Endothelial cell (in vitro differentiated cells): ENCODE measurements around the gene LSM12. TPM values are rescaled to one million over a fixed set of nuclear protein-coding genes. Genes with fewer than 3 reads are reported as not detected.

Experiments
- DNase-seq: peaks from one replicate; pipeline ENCODE4 v3.0.0; 2021; ENCODE audit warnings: low spot score
- H3K27ac Mint-ChIP-seq: one replicate; pipeline ENCODE4 v1.8.0; 2021; ENCODE audit warnings: mixed read lengths, inconsistent platforms; ENCODE audit not compliant: unreplicated experiment
- H3K27me3 Mint-ChIP-seq: one replicate; pipeline ENCODE4 v1.8.0; 2021; ENCODE audit warnings: mild to moderate bottlenecking, moderate library complexity, mixed read lengths, inconsistent platforms; ENCODE audit not compliant: unreplicated experiment
- H3K36me3 Mint-ChIP-seq: one replicate; pipeline ENCODE4 v1.8.0; 2021; ENCODE audit warnings: mild to moderate bottlenecking, low read depth, mixed read lengths, inconsistent platforms; ENCODE audit not compliant: unreplicated experiment
- H3K4me1 Mint-ChIP-seq: one replicate; pipeline ENCODE4 v1.8.0; 2021; ENCODE audit warnings: mild to moderate bottlenecking, mixed read lengths, inconsistent platforms; ENCODE audit not compliant: unreplicated experiment
- H3K4me3 Mint-ChIP-seq: one replicate; pipeline ENCODE4 v1.8.0; 2021; ENCODE audit warnings: mild to moderate bottlenecking, mixed read lengths, inconsistent platforms; ENCODE audit not compliant: unreplicated experiment
- H3K9me3 Mint-ChIP-seq: one replicate; pipeline ENCODE4 v1.8.0; 2021; ENCODE audit warnings: mixed read lengths, inconsistent platforms; ENCODE audit not compliant: unreplicated experiment
- total RNA-seq: library from RNA; stranded (reverse); fragmentation: NEBNext Ultra II Directional; extraction: Animal tissue kit (Norgen Biotek cat#: 25700); gene quantifications from one replicate; pipeline ENCODE4 v1.2.1, GENCODE V29; 2021; ENCODE audit not compliant: unreplicated experiment
- TF ChIP-seq, protein P1 (sequence below): fragments of 200-600 bp; sonication (generic); IDR thresholded peaks from one replicate; pipeline ENCODE4 v1.5.0; 2021; ENCODE audit warnings: antibody characterized with exemption; ENCODE audit not compliant: unreplicated experiment

Gene LSM12
- total RNA-seq, 1 donor from 2014 or later = 63.0 TPM

DNA sequence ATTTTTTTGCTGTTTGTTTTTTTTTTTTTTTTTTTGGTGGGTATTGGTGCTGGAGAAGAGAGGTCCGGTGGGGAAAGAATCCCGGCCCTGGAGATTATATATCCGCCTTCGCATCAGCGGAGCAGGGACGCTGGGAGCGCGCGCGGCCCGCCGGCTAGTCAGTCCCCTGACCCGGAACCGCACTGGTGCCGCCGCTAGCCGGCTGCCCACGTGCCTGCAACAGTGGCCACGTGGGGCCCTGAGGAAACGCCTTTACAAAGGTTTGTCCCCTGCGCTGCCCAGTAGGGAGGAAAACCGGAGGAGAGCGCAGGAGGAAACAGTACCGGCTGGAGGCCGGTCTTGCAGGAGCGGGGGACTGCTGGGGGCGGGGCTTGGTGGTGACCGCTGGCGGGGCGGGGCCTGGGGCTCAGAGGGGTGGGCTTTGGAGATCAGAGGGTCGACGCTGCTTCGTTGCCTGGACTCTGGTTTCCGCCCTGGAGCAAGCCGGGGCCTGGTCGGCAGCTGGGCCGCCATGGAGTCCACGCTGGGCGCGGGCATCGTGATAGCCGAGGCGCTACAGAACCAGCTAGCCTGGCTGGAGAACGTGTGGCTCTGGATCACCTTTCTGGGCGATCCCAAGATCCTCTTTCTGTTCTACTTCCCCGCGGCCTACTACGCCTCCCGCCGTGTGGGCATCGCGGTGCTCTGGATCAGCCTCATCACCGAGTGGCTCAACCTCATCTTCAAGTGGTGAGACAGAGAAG lies 4.2 kb upstream of the LSM12 start, which contains the start of gene G6PC3:
G6PC3 (plus strand) TSS at position 281 of the 743 bp plus-strand sequence; CDS start at position 512, 231 bp downstream.
- Mint-ChIP-seq H3K27ac (peak within 1 kb of the TSS; percentile 87), H3K4me1 (peaks cover 29% of the 10 kb centered on the region), H3K4me3 (peak within 1 kb of the TSS; percentile 97), H3K9me3 (no peaks in the 10 kb centered on the region), H3K36me3 (peaks cover 4% of the 10 kb centered on the region), H3K27me3 (peaks cover 18% of the 10 kb centered on the region)
- peak; percentile 95 for DNase-seq
- TF ChIP-seq, protein P1, sequence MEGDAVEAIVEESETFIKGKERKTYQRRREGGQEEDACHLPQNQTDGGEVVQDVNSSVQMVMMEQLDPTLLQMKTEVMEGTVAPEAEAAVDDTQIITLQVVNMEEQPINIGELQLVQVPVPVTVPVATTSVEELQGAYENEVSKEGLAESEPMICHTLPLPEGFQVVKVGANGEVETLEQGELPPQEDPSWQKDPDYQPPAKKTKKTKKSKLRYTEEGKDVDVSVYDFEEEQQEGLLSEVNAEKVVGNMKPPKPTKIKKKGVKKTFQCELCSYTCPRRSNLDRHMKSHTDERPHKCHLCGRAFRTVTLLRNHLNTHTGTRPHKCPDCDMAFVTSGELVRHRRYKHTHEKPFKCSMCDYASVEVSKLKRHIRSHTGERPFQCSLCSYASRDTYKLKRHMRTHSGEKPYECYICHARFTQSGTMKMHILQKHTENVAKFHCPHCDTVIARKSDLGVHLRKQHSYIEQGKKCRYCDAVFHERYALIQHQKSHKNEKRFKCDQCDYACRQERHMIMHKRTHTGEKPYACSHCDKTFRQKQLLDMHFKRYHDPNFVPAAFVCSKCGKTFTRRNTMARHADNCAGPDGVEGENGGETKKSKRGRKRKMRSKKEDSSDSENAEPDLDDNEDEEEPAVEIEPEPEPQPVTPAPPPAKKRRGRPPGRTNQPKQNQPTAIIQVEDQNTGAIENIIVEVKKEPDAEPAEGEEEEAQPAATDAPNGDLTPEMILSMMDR = no peak

DNA sequence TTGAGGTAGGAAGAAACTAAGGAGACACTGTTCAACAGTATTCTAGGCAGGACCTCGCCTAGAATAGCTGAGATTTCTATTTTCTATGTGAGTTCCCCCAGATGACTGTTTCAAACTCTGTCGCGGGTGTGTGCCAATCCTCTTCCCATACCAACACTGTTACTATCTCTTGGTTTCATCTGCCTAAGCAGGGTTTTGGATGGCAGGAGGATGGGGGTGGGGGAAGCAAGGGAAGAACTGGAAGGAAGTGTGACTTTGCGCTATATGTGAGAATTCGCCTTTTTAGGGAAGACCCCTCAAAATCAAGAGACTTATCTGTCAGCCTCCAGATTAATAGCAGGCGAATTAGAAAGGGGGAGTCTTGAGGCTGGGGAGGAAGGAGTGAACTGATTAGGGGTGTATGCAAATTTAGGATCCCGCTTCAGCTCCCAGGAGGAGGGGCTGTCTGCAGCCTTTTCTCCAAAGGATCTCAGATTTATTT lies 3.5 kb upstream of the LSM12 start:
- DNase-seq = no peak
- Mint-ChIP-seq H3K9me3 (no peaks in the 10 kb centered on the region), H3K36me3 (no peaks in the 10 kb centered on the region), H3K27ac (peak overlapping the region; percentile 87), H3K4me3 (peak overlapping the region; percentile 97), H3K27me3 (peaks cover 20% of the 10 kb centered on the region), H3K4me1 (peaks cover 33% of the 10 kb centered on the region)
- TF ChIP-seq, protein P1 = no peak

DNA sequence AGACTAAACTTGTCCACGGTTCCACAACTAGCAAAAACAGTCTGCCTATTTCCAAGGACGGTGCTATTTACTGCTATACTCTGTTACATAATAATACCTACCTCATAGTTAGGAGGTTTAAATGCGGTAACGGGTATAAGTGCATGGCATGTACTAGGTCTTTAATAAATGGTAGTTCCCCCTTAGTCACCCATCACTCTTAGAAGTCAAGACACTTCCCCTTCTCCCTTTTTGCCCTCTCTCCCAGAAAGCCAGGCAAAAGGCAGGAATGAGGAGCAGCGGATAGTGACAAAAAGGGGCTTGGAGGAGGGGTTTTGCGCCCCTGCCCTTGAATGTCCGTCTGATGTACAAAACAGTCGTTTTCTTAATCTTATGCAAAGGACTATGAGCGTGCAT lies 1.1 kb upstream of the LSM12 start:
- peaks cover 35% of the 10 kb centered on the region for H3K4me1 Mint-ChIP-seq
- no peaks in the 10 kb centered on the region for H3K36me3 Mint-ChIP-seq
- peak overlapping the region; percentile 95 for H3K4me3 Mint-ChIP-seq
- no peak overlapping the region for H3K27ac Mint-ChIP-seq
- TF ChIP-seq, protein P1 = no peak
- DNase-seq = no peak
- peaks cover 20% of the 10 kb centered on the region for H3K27me3 Mint-ChIP-seq
- no peaks in the 10 kb centered on the region for H3K9me3 Mint-ChIP-seq

DNA sequence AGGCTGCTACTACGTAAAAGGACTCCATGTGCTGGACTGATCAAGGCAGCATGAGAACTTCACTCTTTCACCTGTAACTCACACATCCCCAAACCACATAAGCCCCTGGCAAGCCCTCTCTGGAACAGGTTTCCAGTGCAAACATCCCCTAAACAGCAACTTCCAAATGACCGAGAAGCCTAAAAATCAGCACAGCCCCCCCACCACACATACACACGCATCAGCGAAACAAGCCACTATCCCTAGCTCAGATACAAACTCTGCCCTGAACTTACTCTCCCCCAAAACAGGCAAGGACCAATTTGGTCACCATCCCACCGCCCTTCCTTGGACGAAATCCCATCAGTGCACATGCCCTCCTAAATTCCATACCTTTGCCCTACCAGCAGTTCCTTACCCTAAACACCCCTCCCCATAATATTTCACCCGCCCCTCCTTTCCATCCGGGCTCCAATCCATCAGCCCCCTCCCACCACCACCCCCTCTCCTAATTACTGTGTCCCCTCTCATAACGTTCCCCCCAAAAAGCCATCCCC lies 735 bp downstream of the LSM12 start:
- H3K27me3 Mint-ChIP-seq = peaks cover 15% of the 10 kb centered on the region
- H3K36me3 Mint-ChIP-seq = peaks cover 10% of the 10 kb centered on the region
- DNase-seq = no peak
- TF ChIP-seq, protein P1 = no peak
- H3K27ac Mint-ChIP-seq = peak overlapping the region; percentile 84
- peaks cover 25% of the 10 kb centered on the region for H3K4me1 Mint-ChIP-seq
- H3K9me3 Mint-ChIP-seq = no peaks in the 10 kb centered on the region
- peak overlapping the region; percentile 95 for H3K4me3 Mint-ChIP-seq
